ENCODE results near the gene ADGRE3.
A peak's percentile ranks its signal among the peaks of the same experiment; 100 is the strongest.
"Not testable (repeated sequence)": the region's sequence is repeated elsewhere in the genome, so short reads cannot be mapped to it uniquely, and the experiment has no call there.

Gene ADGRE3

GRCh38 chr19:14624491-14624890, 50.2 kb downstream of the ADGRE3 start:
- H3K4me2 ChIP-seq (ENCODE audit: low read length); H2AK5ac ChIP-seq (ENCODE audit: low read length); H3K4me1 ChIP-seq (ENCODE audit: control insufficient read depth in 1 of 2, insufficient read depth in 2 of 2, low read length in 2 of 2); H3K27ac ChIP-seq (ENCODE audit: low read depth, low read length); H2BK120ac ChIP-seq (ENCODE audit: insufficient read depth, low read length, poor library complexity); DNase-seq; H3K18ac ChIP-seq (ENCODE audit: low read length); H3K79me2 ChIP-seq (ENCODE audit: control insufficient read depth, insufficient read depth, low read length, poor library complexity); H2BK5ac ChIP-seq (ENCODE audit: low read depth, low read length, poor library complexity); H4K12ac ChIP-seq (ENCODE audit: low read depth, low read length); H3K14ac ChIP-seq (ENCODE audit: low read length); H2AFZ ChIP-seq (ENCODE audit: insufficient read depth, low read length, poor library complexity); H4K91ac ChIP-seq (ENCODE audit: low read depth, low read length); H3K9ac ChIP-seq (ENCODE audit: low read length); H2BK12ac ChIP-seq (ENCODE audit: low read length); H3K36me3 ChIP-seq (ENCODE audit: control insufficient read depth in 1 of 2, insufficient read depth in 2 of 2, low read length in 2 of 2); H3K79me1 ChIP-seq (ENCODE audit: low read length); H4K8ac ChIP-seq (ENCODE audit: low read depth, low read length); H3K27me3 ChIP-seq (ENCODE audit: insufficient read depth, low read length); H3K23ac ChIP-seq (ENCODE audit: low read length); H3K4ac ChIP-seq (ENCODE audit: low read depth, low read length); H3K4me3 ChIP-seq (ENCODE audit: low read depth, low read length): not testable (repeated sequence)
- H3K9me3 ChIP-seq (ENCODE audit: insufficient read depth, low read depth, low read length) = peaks cover 12% of the 10 kb centered on the region
- WGBS (ENCODE audit: extremely low coverage, insufficient coverage, insufficient read length) = no CpG with 5 or more reads among the region's 6 CpGs

- Histone ChIP-seq H3K4me2 (ENCODE audit: low read length) (no peak overlapping the region), H3K9ac (ENCODE audit: low read length) (no peak overlapping the region), H3K18ac (ENCODE audit: low read length) (no peak overlapping the region), H4K12ac (ENCODE audit: low read depth, low read length) (no peak overlapping the region), H2BK5ac (ENCODE audit: low read depth, low read length, poor library complexity) (no peak overlapping the region), H3K4ac (ENCODE audit: low read depth, low read length) (no peak overlapping the region), H3K79me1 (ENCODE audit: low read length) (no peaks in the 10 kb centered on the region), H4K91ac (ENCODE audit: low read depth, low read length) (no peak overlapping the region), H4K8ac (ENCODE audit: low read depth, low read length) (no peak overlapping the region), H2BK12ac (ENCODE audit: low read length) (no peak overlapping the region), H3K4me1 (ENCODE audit: control insufficient read depth in 1 of 2, insufficient read depth in 2 of 2, low read length in 2 of 2) (no peaks in the 10 kb centered on the region), H3K79me2 (ENCODE audit: control insufficient read depth, insufficient read depth, low read length, poor library complexity) (no peaks in the 10 kb centered on the region), H3K23ac (ENCODE audit: low read length) (no peak overlapping the region), H2AFZ (ENCODE audit: insufficient read depth, low read length, poor library complexity) (no peak overlapping the region), H3K9me3 (ENCODE audit: insufficient read depth, low read depth, low read length) (peaks cover 8% of the 10 kb centered on the region), H2AK5ac (ENCODE audit: low read length) (no peak overlapping the region), H2BK120ac (ENCODE audit: insufficient read depth, low read length, poor library complexity) (no peak overlapping the region), H3K36me3 (ENCODE audit: control insufficient read depth in 1 of 2, insufficient read depth in 2 of 2, low read length in 2 of 2) (no peaks in the 10 kb centered on the region), H3K4me3 (ENCODE audit: low read depth, low read length) (no peak overlapping the region), H3K27me3 (ENCODE audit: insufficient read depth, low read length) (no peaks in the 10 kb centered on the region), H3K14ac (ENCODE audit: low read length) (no peak overlapping the region), H3K27ac (ENCODE audit: low read depth, low read length) (no peak overlapping the region)
- no peak for DNase-seq
These were observed 55.2 kb downstream of the ADGRE3 start for GRCh38 chr19:14619404-14619803.

GRCh38 chr19:14616407-14616806, 58.2 kb downstream of the ADGRE3 start:
- no peak overlapping the region for H3K23ac ChIP-seq (ENCODE audit: low read length)
- no peak overlapping the region for H3K9ac ChIP-seq (ENCODE audit: low read length)
- no peak overlapping the region for H3K4ac ChIP-seq (ENCODE audit: low read depth, low read length)
- H3K27ac ChIP-seq (ENCODE audit: low read depth, low read length) = no peak overlapping the region
- no CpG with 5 or more reads among the region's 3 CpGs for WGBS (ENCODE audit: extremely low coverage, insufficient coverage, insufficient read length)
- no peak overlapping the region for H4K91ac ChIP-seq (ENCODE audit: low read depth, low read length)
- H4K12ac ChIP-seq (ENCODE audit: low read depth, low read length) = no peak overlapping the region
- no peaks in the 10 kb centered on the region for H3K36me3 ChIP-seq (ENCODE audit: control insufficient read depth in 1 of 2, insufficient read depth in 2 of 2, low read length in 2 of 2)
- H3K4me1 ChIP-seq (ENCODE audit: control insufficient read depth in 1 of 2, insufficient read depth in 2 of 2, low read length in 2 of 2) = no peaks in the 10 kb centered on the region
- no peaks in the 10 kb centered on the region for H3K79me2 ChIP-seq (ENCODE audit: control insufficient read depth, insufficient read depth, low read length, poor library complexity)
- H2AFZ ChIP-seq (ENCODE audit: insufficient read depth, low read length, poor library complexity) = no peak overlapping the region
- no peak overlapping the region for H2BK120ac ChIP-seq (ENCODE audit: insufficient read depth, low read length, poor library complexity)
- no peak for DNase-seq
- no peak overlapping the region for H3K14ac ChIP-seq (ENCODE audit: low read length)
- H2BK12ac ChIP-seq (ENCODE audit: low read length) = no peak overlapping the region
- H3K9me3 ChIP-seq (ENCODE audit: insufficient read depth, low read depth, low read length) = peaks cover 18% of the 10 kb centered on the region
- no peak overlapping the region for H2AK5ac ChIP-seq (ENCODE audit: low read length)
- no peak overlapping the region for H3K4me2 ChIP-seq (ENCODE audit: low read length)
- no peaks in the 10 kb centered on the region for H3K27me3 ChIP-seq (ENCODE audit: insufficient read depth, low read length)
- no peaks in the 10 kb centered on the region for H3K79me1 ChIP-seq (ENCODE audit: low read length)
- H3K4me3 ChIP-seq (ENCODE audit: low read depth, low read length) = no peak overlapping the region
- H4K8ac ChIP-seq (ENCODE audit: low read depth, low read length) = no peak overlapping the region
- H2BK5ac ChIP-seq (ENCODE audit: low read depth, low read length, poor library complexity) = no peak overlapping the region
- no peak overlapping the region for H3K18ac ChIP-seq (ENCODE audit: low read length)

GRCh38 chr19:14615623-14616022, 59.0 kb downstream of the ADGRE3 start:
- Histone ChIP-seq H3K36me3 (ENCODE audit: control insufficient read depth in 1 of 2, insufficient read depth in 2 of 2, low read length in 2 of 2) (no peaks in the 10 kb centered on the region), H2BK12ac (ENCODE audit: low read length) (no peak overlapping the region)

DNA sequence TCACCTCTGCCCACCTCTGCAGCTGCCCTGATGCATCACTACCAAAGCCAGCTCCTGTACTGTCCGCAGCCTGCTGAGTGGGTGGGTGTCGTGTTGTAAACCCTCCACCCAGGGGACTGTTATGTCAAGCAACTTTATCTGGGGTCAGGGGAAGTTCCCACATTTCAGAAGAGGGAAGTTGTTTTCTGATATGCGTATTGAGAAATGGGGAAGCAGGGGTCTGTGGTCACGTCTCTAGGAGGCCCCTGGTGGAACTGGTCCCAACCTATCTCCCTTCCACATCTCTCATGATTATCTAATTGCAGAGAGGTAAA, 60.6 kb downstream of the ADGRE3 start:
- Histone ChIP-seq H3K14ac (ENCODE audit: low read length) (no peak overlapping the region), H2BK12ac (ENCODE audit: low read length) (no peak overlapping the region), H2BK120ac (ENCODE audit: insufficient read depth, low read length, poor library complexity) (no peak overlapping the region), H3K4me2 (ENCODE audit: low read length) (no peak overlapping the region), H3K4ac (ENCODE audit: low read depth, low read length) (no peak overlapping the region), H2BK5ac (ENCODE audit: low read depth, low read length, poor library complexity) (no peak overlapping the region), H3K79me1 (ENCODE audit: low read length) (no peaks in the 10 kb centered on the region), H4K91ac (ENCODE audit: low read depth, low read length) (no peak overlapping the region), H3K4me1 (ENCODE audit: control insufficient read depth in 1 of 2, insufficient read depth in 2 of 2, low read length in 2 of 2) (no peaks in the 10 kb centered on the region), H3K18ac (ENCODE audit: low read length) (no peak overlapping the region), H2AFZ (ENCODE audit: insufficient read depth, low read length, poor library complexity) (no peak overlapping the region), H3K9me3 (ENCODE audit: insufficient read depth, low read depth, low read length) (peaks cover 26% of the 10 kb centered on the region), H3K79me2 (ENCODE audit: control insufficient read depth, insufficient read depth, low read length, poor library complexity) (no peaks in the 10 kb centered on the region), H3K23ac (ENCODE audit: low read length) (no peak overlapping the region), H3K9ac (ENCODE audit: low read length) (peak overlapping the region; percentile 61), H3K27me3 (ENCODE audit: insufficient read depth, low read length) (no peaks in the 10 kb centered on the region), H4K8ac (ENCODE audit: low read depth, low read length) (no peak overlapping the region), H4K12ac (ENCODE audit: low read depth, low read length) (no peak overlapping the region), H3K27ac (ENCODE audit: low read depth, low read length) (no peak overlapping the region), H2AK5ac (ENCODE audit: low read length) (no peak overlapping the region), H3K4me3 (ENCODE audit: low read depth, low read length) (no peak overlapping the region), H3K36me3 (ENCODE audit: control insufficient read depth in 1 of 2, insufficient read depth in 2 of 2, low read length in 2 of 2) (no peaks in the 10 kb centered on the region)
- no CpG with 5 or more reads among the region's 4 CpGs for WGBS (ENCODE audit: extremely low coverage, insufficient coverage, insufficient read length)
- DNase-seq = peak; percentile 4 to 16

More at GRCh38 chr19:14615623-14616022, 59.0 kb downstream of the ADGRE3 start:
- H2BK120ac ChIP-seq (ENCODE audit: insufficient read depth, low read length, poor library complexity) = no peak overlapping the region
- H4K8ac ChIP-seq (ENCODE audit: low read depth, low read length) = no peak overlapping the region
- H3K27me3 ChIP-seq (ENCODE audit: insufficient read depth, low read length) = no peaks in the 10 kb centered on the region
- no peak overlapping the region for H2AFZ ChIP-seq (ENCODE audit: insufficient read depth, low read length, poor library complexity)
- no peak for DNase-seq
- no peak overlapping the region for H4K12ac ChIP-seq (ENCODE audit: low read depth, low read length)
- no peak overlapping the region for H3K4me2 ChIP-seq (ENCODE audit: low read length)
- no CpG with 5 or more reads among the region's 8 CpGs for WGBS (ENCODE audit: extremely low coverage, insufficient coverage, insufficient read length)
- H3K14ac ChIP-seq (ENCODE audit: low read length) = no peak overlapping the region
- no peak overlapping the region for H3K9ac ChIP-seq (ENCODE audit: low read length)
- H3K4me1 ChIP-seq (ENCODE audit: control insufficient read depth in 1 of 2, insufficient read depth in 2 of 2, low read length in 2 of 2) = no peaks in the 10 kb centered on the region
- peaks cover 20% of the 10 kb centered on the region for H3K9me3 ChIP-seq (ENCODE audit: insufficient read depth, low read depth, low read length)
- no peak overlapping the region for H3K4ac ChIP-seq (ENCODE audit: low read depth, low read length)
- no peaks in the 10 kb centered on the region for H3K79me2 ChIP-seq (ENCODE audit: control insufficient read depth, insufficient read depth, low read length, poor library complexity)
- no peaks in the 10 kb centered on the region for H3K79me1 ChIP-seq (ENCODE audit: low read length)
- H2AK5ac ChIP-seq (ENCODE audit: low read length) = no peak overlapping the region
- H3K27ac ChIP-seq (ENCODE audit: low read depth, low read length) = no peak overlapping the region
- H3K23ac ChIP-seq (ENCODE audit: low read length) = no peak overlapping the region
- no peak overlapping the region for H3K18ac ChIP-seq (ENCODE audit: low read length)
- no peak overlapping the region for H3K4me3 ChIP-seq (ENCODE audit: low read depth, low read length)
- no peak overlapping the region for H4K91ac ChIP-seq (ENCODE audit: low read depth, low read length)
- no peak overlapping the region for H2BK5ac ChIP-seq (ENCODE audit: low read depth, low read length, poor library complexity)
